GM12865 (cell line): Measurements from ENCODE around the gene DCBLD2.

Experiments used
- DNase-seq: peaks from one replicate; pipeline ENCODE4 v3.0.0; 2010; ENCODE audit warnings: low read depth
- H3K4me3 ChIP-seq: 2 replicates; pipeline ENCODE4 v1.5.1; 2011; ENCODE audit warnings: mild to moderate bottlenecking, low read depth, low read length, control low read depth
- TF ChIP-seq, protein P1 (sequence below): IDR thresholded peaks from 2 replicates; pipeline ENCODE4 v1.5.1; 2011; ENCODE audit warnings: low read length, control low read depth, low read depth, inconsistent platforms; ENCODE audit not compliant: insufficient read depth; ENCODE audit errors: missing control alignments

The DCBLD2 gene

DNA sequence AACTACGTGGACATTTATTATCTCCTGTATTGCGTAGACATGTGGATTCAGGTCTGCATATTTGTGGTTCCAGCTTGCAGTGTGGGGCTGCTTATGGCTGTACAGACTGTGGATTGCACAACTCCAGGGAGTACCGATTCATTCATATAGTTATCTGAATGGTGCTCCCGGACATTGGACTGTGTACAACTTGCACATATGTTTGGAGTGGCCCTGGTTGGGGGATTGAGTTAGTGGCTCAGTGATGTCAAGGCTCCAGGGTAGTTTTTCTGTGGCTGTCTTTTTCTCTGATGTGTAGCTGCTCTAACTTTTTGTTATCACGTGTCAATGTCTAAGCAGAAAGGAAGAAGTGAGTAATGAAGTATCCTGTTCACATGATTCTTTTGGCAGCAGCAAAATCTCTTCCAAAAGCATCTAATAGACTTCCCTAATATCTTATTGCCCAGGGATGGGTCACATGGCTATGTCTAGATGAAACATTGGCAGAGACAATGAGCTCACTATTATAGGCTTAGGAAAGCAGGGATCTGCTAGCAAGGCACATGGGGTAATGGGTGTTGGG, 122.6 kb downstream of the DCBLD2 start:
- H3K4me3 ChIP-seq: no peak overlapping the region
- TF ChIP-seq, protein P1, sequence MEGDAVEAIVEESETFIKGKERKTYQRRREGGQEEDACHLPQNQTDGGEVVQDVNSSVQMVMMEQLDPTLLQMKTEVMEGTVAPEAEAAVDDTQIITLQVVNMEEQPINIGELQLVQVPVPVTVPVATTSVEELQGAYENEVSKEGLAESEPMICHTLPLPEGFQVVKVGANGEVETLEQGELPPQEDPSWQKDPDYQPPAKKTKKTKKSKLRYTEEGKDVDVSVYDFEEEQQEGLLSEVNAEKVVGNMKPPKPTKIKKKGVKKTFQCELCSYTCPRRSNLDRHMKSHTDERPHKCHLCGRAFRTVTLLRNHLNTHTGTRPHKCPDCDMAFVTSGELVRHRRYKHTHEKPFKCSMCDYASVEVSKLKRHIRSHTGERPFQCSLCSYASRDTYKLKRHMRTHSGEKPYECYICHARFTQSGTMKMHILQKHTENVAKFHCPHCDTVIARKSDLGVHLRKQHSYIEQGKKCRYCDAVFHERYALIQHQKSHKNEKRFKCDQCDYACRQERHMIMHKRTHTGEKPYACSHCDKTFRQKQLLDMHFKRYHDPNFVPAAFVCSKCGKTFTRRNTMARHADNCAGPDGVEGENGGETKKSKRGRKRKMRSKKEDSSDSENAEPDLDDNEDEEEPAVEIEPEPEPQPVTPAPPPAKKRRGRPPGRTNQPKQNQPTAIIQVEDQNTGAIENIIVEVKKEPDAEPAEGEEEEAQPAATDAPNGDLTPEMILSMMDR: no peak
- DNase-seq: no peak

DNA sequence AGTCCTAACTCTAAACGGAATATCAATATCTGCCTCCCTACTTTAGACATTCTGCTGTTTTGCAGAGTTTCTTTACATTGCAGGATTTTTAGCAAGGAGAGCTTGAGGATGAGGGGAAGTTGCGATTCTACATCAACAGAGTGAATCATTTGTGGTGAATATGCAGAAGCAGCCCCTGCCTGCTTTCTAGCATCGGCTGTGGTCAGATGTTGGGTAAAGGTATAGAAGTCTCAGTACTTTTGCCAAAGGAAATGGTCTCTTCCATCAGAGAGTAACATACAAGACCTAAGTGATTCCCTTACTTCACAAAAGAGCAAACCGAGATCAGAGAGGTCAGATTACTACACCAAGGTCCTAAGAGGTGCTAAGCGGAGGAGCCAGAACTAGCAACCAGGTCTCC, 123.1 kb downstream of the DCBLD2 start:
- DNase-seq: no peak
- no peak overlapping the region for H3K4me3 ChIP-seq

DNA sequence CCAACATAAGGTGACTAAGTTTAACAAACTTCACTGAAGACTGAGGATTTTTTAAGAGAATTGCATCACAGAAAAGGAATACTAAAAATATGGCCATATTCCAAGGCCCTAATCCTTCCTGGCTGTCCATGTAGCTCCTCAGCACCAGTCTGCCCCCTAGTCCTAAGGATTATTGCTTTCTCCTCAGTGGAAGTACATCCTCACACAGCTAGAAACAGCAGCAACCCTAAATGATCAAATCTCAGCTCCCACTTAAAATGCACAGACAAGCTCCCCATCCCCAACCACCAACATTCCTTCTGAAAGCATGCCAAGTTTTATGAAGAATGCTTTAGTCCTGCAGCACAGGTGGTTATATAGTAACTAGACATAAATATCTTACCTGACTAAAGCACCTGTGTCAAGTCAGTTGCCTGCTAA, 123.7 kb downstream of the DCBLD2 start:
- TF ChIP-seq, protein P1: no peak
- H3K4me3 ChIP-seq: no peak overlapping the region
- DNase-seq: no peak

More for the DNA sequence above, 123.1 kb downstream of the DCBLD2 start:
- TF ChIP-seq, protein P1: no peak

DNA sequence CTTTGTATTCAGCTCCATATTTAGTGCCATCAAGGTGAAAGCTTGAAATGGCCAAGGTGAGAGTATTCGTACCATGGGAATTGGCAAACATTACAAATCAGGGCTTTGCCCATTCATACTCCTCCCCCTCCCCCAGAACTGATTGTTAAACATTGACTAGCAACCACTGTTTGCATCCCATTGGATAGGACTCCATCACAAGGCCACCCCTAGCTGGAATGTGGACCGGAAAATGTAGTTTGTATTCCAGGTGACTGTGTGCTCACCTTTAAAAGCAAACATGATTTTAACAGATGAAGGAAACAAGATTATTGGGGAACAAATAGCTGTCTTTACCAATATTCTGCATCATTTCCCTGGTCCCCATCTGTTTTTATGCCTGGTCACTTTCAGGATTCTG, 124.2 kb downstream of the DCBLD2 start:
- DNase-seq: no peak

DNA sequence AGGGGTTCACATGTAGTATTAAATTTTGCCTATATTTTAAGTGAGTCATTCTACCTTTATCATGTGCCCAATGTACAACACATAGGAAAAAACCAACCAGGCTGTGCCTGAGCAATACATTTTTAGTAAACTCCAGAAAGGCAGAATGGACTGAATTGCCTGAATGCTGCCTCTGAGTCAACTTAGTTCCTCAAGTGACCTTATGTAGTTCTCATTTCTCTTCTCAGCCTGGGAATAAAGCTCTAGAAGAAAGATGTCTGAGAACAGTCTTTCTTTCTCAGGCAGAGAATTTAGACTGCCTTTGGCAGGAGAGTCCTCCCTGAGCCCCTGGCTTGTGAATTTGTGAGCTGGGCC, 125.4 kb downstream of the DCBLD2 start:
- TF ChIP-seq, protein P1: no peak
- DNase-seq: no peak
- no peak overlapping the region for H3K4me3 ChIP-seq

More for the DNA sequence above, 124.2 kb downstream of the DCBLD2 start:
- H3K4me3 ChIP-seq: no peak overlapping the region
- TF ChIP-seq, protein P1: no peak

DNA sequence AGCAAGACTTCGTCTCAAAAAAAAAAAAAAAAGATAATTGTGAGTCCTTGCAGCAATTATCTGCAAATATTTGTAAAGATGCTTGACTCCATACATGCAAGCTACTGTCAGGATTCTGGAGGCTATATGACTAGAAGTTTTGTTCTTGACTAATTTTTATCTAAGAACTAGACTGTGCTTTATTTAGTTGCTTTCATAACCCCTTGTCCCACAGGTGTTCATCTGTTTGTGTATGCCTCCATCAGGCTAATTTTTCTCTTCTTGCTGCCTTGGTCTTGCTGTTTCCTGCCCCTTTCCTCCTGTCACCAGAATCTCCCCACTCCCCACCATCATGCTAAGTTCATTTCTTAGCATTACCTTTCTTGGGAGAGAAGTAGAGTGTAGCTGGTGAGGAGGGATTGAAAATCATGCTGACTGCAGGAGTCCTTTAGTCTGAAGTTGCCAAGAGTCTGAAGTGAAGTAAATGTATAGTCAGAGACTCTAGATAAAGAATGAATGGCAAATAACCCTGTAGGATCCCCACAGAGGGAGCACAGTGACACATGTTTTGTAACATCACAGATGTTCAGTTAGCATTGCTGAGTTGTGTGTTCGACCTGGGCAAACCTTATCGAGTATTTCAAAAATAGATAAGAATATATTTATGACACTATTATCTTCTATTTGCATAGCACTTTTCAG, 125.9 kb downstream of the DCBLD2 start:
- no peak overlapping the region for H3K4me3 ChIP-seq
- TF ChIP-seq, protein P1: no peak
- DNase-seq: no peak

DNA sequence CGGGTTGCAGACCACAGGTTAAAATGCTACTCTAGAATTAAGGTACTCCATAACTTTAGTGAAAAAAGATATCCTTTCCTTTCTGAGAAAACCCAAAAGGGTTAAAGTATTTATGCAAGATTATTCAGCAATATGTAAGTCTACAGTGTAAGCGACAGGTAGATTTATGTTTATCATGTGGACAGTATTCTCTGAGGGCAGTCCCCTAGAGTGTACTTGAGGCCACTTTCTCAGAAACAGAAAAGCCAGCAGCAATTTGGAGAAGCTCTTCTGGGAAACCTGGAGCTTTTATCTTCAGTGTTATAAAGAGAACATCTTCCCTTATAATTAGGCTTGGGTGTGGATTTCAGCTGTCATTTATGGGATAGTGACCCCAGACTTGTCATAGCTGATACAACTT, 129.5 kb downstream of the DCBLD2 start:
- no peak overlapping the region for H3K4me3 ChIP-seq
- DNase-seq: no peak
- TF ChIP-seq, protein P1: no peak
